Daoy (cell line): ENCODE data around the gene ZNF513. TPM values are rescaled to one million over a fixed set of nuclear protein-coding genes. Genes with fewer than 3 reads are reported as not detected.
"Not testable (repeated sequence)": the region's sequence is repeated elsewhere in the genome, so short reads cannot be mapped to it uniquely, and the experiment has no call there.

Experiments
- DNase-seq: peaks from one replicate; pipeline ENCODE4 v3.0.0-alpha.2; 2015; ENCODE audit warnings: low read depth
- total RNA-seq: library from RNA; depleted of rRNA; stranded (reverse); fragments of >200 nt; shearing (Covaris generic); gene quantifications from 2 replicates; pipeline ENCODE4 v1.2.3, GENCODE V29; 2014; rRNA removed

ZNF513 gene
- 4.0 and 5.5 TPM in 2 replicates for total RNA-seq

- peak; percentile 94 for DNase-seq
Observed at GRCh38 chr2:27380626-27381545, at the start of gene ZNF513. Gene ZNF513, minus strand, starts transcription at chr2:27380734. Its CDS starts 208 bp downstream, at chr2:27380526.

DNA sequence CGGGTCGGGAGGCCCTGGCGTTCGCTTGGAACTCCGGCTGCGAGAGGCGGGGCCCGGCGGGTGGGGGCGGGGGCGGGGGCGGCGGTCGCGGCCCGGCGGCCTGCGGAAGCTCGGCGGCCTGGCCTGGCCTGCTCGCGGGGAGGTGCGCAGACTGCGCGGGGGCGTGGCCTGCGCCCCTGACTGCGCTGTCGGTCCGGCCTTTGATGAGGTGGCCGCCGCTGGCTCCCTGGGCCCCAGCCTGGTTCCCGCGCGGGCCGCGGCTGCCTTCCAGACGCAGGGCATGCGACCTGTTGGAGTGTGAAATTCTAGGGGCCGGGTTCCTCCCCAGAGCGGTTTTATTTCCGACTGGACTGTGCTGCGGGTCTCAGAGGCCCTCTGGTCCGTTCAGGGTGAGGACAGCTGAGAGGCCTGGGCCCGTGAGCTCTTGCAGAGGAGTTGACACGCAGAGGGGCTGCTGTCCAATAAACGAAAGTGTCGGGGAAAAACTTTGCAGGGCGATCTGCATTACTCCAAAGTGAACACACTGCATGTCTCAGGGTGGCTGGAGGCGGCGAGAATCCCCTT lies 48.5 kb upstream of the ZNF513 start:
- peak; percentile 96 for DNase-seq

- DNase-seq, result peak; percentile 94
Observed at GRCh38 chr2:27428213-27428977, 47.9 kb upstream of the ZNF513 start, which contains the start of gene NRBP1. Gene NRBP1, plus strand, starts transcription at chr2:27428631. Its CDS starts 4,643 bp downstream, at chr2:27433274.

DNA sequence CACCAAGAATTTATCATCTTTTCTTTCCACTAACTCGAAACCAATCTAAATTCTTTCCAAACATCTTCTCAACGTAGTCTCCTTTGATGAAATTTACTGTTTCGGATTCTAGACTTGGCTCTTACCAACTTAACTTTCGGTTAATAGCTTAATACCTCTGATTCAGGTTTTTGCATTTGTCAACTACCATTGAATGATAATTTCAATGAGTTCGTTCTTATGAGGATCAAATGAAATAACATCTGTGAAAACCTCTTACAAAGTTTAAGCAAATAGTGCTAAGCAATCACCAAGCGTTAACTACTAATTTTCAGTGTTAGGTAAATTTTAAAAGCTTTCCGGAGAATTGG lies 47.3 kb upstream of the ZNF513 start:
- DNase-seq, result no peak

GRCh38 chr2:27425039-27425438 lies 44.5 kb upstream of the ZNF513 start:
- DNase-seq, result not testable (repeated sequence)

DNA sequence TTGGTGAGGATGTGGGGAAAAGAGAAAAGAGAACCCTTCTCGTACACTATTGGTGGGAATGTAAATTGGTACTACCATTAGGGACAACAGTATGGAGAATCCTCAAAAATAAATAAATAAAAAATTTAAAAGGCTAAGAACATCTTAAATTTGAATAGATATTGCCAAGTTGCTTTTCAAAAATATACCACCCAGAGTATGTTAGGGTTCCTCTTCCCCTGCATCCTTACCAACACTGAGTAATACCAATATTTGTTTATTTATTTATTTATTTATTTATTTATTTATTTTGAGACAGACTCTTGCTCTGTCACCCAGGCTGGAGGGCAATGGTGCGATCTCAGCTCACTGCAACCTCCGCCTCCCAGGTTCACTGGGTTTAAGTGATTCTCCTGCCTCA lies 42.4 kb upstream of the ZNF513 start:
- no peak for DNase-seq

DNA sequence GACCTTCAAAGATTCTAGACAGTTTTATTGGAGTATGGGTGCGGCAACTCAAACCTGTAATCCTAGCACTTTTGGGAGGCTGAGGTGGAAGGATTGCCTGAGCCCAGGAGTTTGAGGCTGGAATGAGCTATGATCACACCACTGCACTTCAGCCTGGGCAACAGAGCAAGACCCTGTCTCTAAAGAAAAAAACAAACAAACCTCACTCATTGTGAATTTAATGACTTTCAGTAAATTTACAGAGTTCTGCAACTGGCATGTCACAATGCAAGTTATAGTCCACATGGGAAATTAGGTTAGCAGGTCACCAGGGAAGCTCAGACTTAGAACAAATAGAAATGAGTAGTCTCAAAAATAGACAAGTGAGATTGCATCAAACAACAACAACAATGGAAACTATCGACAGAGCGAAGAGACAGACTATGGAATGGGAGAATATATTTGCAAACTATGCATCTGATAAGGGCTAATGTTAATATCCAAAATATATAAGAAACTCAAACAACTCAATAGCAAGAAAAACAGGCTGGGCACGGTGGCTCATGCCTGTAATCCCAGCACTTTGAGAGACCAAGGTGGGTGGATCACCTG lies 41.2 kb upstream of the ZNF513 start:
- DNase-seq, result no peak

GRCh38 chr2:27420996-27421395 lies 40.5 kb upstream of the ZNF513 start:
- no peak for DNase-seq

GRCh38 chr2:27416151-27416550 lies 35.6 kb upstream of the ZNF513 start:
- no peak for DNase-seq

GRCh38 chr2:27412419-27413152 lies 32.1 kb upstream of the ZNF513 start:
- no peak for DNase-seq

GRCh38 chr2:27409321-27410073 lies 29.0 kb upstream of the ZNF513 start, which contains the start of gene PPM1G:
Gene PPM1G, minus strand, starts transcription at chr2:27409591. Its CDS starts 169 bp downstream, at chr2:27409422.
- peak; percentile 98 for DNase-seq

GRCh38 chr2:27408601-27409320 lies 28.2 kb upstream of the ZNF513 start:
- peak; percentile 46 for DNase-seq

DNA sequence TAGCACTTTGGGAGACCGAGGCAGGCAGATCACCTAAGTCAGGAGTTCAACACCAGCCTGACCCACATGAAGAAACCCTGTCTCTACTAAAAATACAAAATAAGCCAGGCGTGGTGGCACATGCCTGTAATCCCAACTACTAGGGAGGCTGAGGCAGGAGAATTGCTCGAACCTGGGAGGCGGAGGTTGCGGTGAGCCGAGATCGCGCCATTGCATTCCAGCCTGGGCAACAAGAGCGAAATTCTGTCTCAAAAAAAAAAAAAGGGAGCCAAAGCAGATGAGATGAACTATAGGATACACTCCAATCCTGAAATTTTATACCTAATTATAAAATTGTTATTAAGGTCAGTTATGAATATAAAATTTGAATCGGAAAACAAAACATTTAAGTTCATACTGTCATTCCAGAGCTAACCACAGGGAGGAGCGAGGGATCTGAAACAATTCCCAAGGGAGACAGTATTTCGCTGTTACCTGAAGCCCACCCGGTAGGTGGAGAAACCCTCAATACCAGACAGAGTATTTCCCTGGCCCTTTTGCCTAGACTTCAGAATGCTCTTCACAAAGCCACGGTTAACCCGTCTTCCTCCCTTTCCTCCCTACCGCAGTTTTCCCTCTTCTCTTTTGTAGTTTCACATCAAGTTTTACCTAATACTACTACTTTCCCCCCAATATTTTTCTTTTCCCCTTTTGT lies 27.4 kb upstream of the ZNF513 start:
- DNase-seq, result peak; percentile 56

DNA sequence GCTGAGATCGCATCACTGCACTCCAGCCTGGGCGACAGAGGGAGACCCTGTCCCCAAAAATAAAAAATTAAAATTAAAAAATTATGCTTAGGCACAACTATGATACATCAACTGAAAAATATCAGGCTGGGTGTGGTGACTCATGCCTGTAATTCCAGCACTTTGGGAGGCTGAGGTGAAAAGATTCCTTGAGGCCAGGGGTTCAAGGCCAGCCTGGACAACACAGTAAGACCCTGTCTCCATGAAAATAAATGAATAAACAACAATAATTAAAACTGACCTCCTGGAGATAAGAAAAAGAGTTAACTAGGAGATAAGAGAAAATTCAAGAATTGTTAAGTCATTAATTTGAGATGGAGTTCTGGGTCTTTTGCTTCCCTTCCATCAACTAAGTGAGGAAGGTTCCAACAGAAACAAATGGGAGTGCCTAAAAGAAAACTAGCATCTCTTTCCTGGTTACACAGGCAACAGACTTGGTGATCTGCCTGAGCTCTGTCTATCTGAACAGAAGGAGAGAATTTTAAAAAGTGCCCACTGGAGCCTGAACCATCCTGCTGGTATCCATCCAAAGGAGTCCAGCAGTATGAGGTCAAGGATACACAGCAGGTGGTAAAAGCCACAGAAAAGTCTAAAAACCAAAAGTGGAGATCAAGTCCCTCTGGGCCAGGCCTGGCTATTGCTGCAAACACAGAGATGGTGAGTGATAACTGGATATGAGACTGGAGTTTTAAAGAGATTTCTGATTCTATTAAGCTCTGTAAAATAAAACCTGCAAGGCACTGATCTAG lies 20.0 kb upstream of the ZNF513 start:
- DNase-seq, result no peak

DNA sequence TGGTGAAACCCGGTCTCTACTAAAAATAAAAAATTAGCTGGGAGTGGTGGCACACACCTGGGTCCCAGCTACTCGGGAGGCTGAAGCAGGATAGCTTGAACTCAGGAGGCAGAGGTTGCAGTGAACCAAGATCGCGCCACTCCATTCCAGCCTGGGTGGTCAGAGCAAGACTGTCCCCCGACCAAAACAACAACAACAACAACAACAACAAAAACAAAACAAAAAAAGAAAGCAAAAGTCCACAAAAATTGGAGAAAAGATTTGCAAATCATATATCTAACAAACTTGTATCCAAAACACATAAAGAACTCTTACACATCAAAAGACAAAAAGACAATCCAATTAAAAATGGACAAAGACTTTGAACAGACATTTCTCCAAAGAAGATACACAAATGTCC lies 18.4 kb upstream of the ZNF513 start:
- no peak for DNase-seq

- DNase-seq, result no peak
Observed at GRCh38 chr2:27393225-27393624, 12.7 kb upstream of the ZNF513 start.

- no peak for DNase-seq
Observed at GRCh38 chr2:27390822-27391679, 10.5 kb upstream of the ZNF513 start.
